Spinal cord (tissue), 10 donors: ENCODE data around the gene ANKRD11. TPM values are rescaled to one million over a fixed set of nuclear protein-coding genes. Genes with fewer than 3 reads are reported as not detected.

Experiments
- DNase-seq, 6 donors: peaks; one replicate each; pipeline versions ENCODE4 v3.0.0 to v3.0.0-alpha.2; 2013 to 2015; ENCODE audit warnings: low spot score in 6 of 6, low read depth in 4 of 6
- H3K27ac ChIP-seq: one replicate; pipeline ENCODE4 v1.5.1; 2013; ENCODE audit warnings: low read depth, low read length, control low read depth
- H3K27me3 ChIP-seq: one replicate; pipeline ENCODE4 v1.6.1; 2013; ENCODE audit warnings: low read length; ENCODE audit not compliant: control insufficient read depth, insufficient read depth
- H3K36me3 ChIP-seq: one replicate; pipeline ENCODE4 v1.6.1; 2013; ENCODE audit warnings: low read length; ENCODE audit not compliant: control insufficient read depth, insufficient read depth
- H3K4me1 ChIP-seq: one replicate; pipeline ENCODE4 v1.6.1; 2013; ENCODE audit warnings: low read length; ENCODE audit not compliant: control insufficient read depth, insufficient read depth
- H3K4me3 ChIP-seq: one replicate; pipeline ENCODE4 v1.5.1; 2013; ENCODE audit warnings: low read depth, low read length, control low read depth
- H3K9me3 ChIP-seq: one replicate; pipeline ENCODE4 v1.6.1; 2013; ENCODE audit warnings: low read length; ENCODE audit not compliant: control insufficient read depth, insufficient read depth
- WGBS: methylation state at CpG from one replicate; pipeline ENCODE4 v1.1.5; 2013; ENCODE audit warnings: missing lambda C conversion rate; ENCODE audit not compliant: insufficient coverage; 5-methylcytosine and 5-hydroxymethylcytosine counted together
- polyA plus RNA-seq, 2 donors: library from polyadenylated mRNA; unstranded; fragments of 120-200 nt; gene quantifications; one replicate each; pipeline ENCODE4 v1.2.1, GENCODE V29; 2013; ENCODE audit not compliant: insufficient read length in 2 of 2
- total RNA-seq, 2 donors: library from RNA; depleted of rRNA in 1 of 2; stranded (reverse); fragments of 120-200 nt in 1 of 2; fragments of >200 nt in 1 of 2; gene quantifications; one replicate each; pipeline versions ENCODE4 v1.2.3 to v1.2.4, GENCODE V29; 2013 to 2014
- donor health status: healthy.

The ANKRD11 gene
- total and polyA plus RNA-seq, 4 donors = 38.2 to 104 (median 73.5) TPM

- Histone ChIP-seq H3K4me1 (peaks cover 84% of the 10 kb centered on the region), H3K27me3 (no peaks in the 10 kb centered on the region), H3K36me3 (peaks cover 10% of the 10 kb centered on the region), H3K9me3 (no peaks in the 10 kb centered on the region), H3K27ac (no peak overlapping the region), H3K4me3 (no peak overlapping the region)
- DNase-seq = no peak
- 65% methylated on average over 9 of the region's 17 CpGs for WGBS
Observed at GRCh38 chr16:89407282-89407924, 83.0 kb downstream of the ANKRD11 start.

- no peaks in the 10 kb centered on the region for H3K27me3 ChIP-seq
- H3K27ac ChIP-seq = peak overlapping the region; percentile 2
- no peak for DNase-seq
- no peak overlapping the region for H3K4me3 ChIP-seq
- peaks cover 10% of the 10 kb centered on the region for H3K36me3 ChIP-seq
- peaks cover 81% of the 10 kb centered on the region for H3K4me1 ChIP-seq
- H3K9me3 ChIP-seq = no peaks in the 10 kb centered on the region
- 79% methylated on average over 19 of the region's 22 CpGs for WGBS
Observed at GRCh38 chr16:89406277-89406888, 84.0 kb downstream of the ANKRD11 start.

- WGBS = 91% methylated on average over 4 of the region's 8 CpGs
- H3K36me3 ChIP-seq = peaks cover 5% of the 10 kb centered on the region
- no peak for DNase-seq
- H3K4me3 ChIP-seq = no peak overlapping the region
- H3K4me1 ChIP-seq = peaks cover 67% of the 10 kb centered on the region
- H3K27me3 ChIP-seq = no peaks in the 10 kb centered on the region
- no peak overlapping the region for H3K27ac ChIP-seq
- no peaks in the 10 kb centered on the region for H3K9me3 ChIP-seq
Observed at GRCh38 chr16:89404561-89404960, 85.8 kb downstream of the ANKRD11 start.

GRCh38 chr16:89402962-89403361 is 87.4 kb downstream of the ANKRD11 start:
- no peak for DNase-seq
- H3K4me1 ChIP-seq = peaks cover 56% of the 10 kb centered on the region
- H3K9me3 ChIP-seq = no peaks in the 10 kb centered on the region
- WGBS = 75% methylated on average over 14 of the region's 17 CpGs
- H3K4me3 ChIP-seq = no peak overlapping the region
- H3K27me3 ChIP-seq = no peaks in the 10 kb centered on the region
- H3K27ac ChIP-seq = no peak overlapping the region
- H3K36me3 ChIP-seq = peaks cover 5% of the 10 kb centered on the region

- peak in 2 of 6 donors; percentile 66 to 77 for DNase-seq
- Histone ChIP-seq H3K36me3 (peaks cover 9% of the 10 kb centered on the region), H3K9me3 (no peaks in the 10 kb centered on the region), H3K27ac (peak overlapping the region; percentile 26), H3K4me3 (no peak overlapping the region), H3K4me1 (peaks cover 46% of the 10 kb centered on the region), H3K27me3 (no peaks in the 10 kb centered on the region)
- 25% methylated on average over 11 of the region's 27 CpGs for WGBS
Observed at GRCh38 chr16:89401641-89402445, 88.5 kb downstream of the ANKRD11 start.

- WGBS = 83% methylated on average over 9 of the region's 12 CpGs
- H3K27me3 ChIP-seq = no peaks in the 10 kb centered on the region
- peak overlapping the region; percentile 21 for H3K27ac ChIP-seq
- H3K36me3 ChIP-seq = peaks cover 7% of the 10 kb centered on the region
- H3K4me1 ChIP-seq = peaks cover 39% of the 10 kb centered on the region
- no peaks in the 10 kb centered on the region for H3K9me3 ChIP-seq
- DNase-seq = peak in 1 of 6 donors; percentile 70
- no peak overlapping the region for H3K4me3 ChIP-seq
Observed at GRCh38 chr16:89401205-89401604, 89.2 kb downstream of the ANKRD11 start.

- Histone ChIP-seq H3K4me3 (no peak overlapping the region), H3K36me3 (peaks cover 5% of the 10 kb centered on the region), H3K9me3 (no peaks in the 10 kb centered on the region), H3K27ac (no peak overlapping the region), H3K4me1 (peaks cover 37% of the 10 kb centered on the region), H3K27me3 (no peaks in the 10 kb centered on the region)
- DNase-seq = no peak
- WGBS = 92% methylated on average over 5 of the region's 14 CpGs
Observed at GRCh38 chr16:89400740-89401139, 89.6 kb downstream of the ANKRD11 start.

GRCh38 chr16:89398924-89399323 is 91.4 kb downstream of the ANKRD11 start:
- WGBS = 73% methylated on average over 9 of the region's 9 CpGs
- H3K27ac ChIP-seq = no peak overlapping the region
- H3K4me1 ChIP-seq = peaks cover 41% of the 10 kb centered on the region
- no peaks in the 10 kb centered on the region for H3K9me3 ChIP-seq
- no peak for DNase-seq
- no peaks in the 10 kb centered on the region for H3K27me3 ChIP-seq
- H3K36me3 ChIP-seq = peaks cover 5% of the 10 kb centered on the region
- H3K4me3 ChIP-seq = no peak overlapping the region

GRCh38 chr16:89397331-89397861 is 93.0 kb downstream of the ANKRD11 start:
- no peaks in the 10 kb centered on the region for H3K27me3 ChIP-seq
- no peak overlapping the region for H3K4me3 ChIP-seq
- H3K36me3 ChIP-seq = peaks cover 3% of the 10 kb centered on the region
- no peaks in the 10 kb centered on the region for H3K9me3 ChIP-seq
- DNase-seq = no peak
- H3K4me1 ChIP-seq = peaks cover 32% of the 10 kb centered on the region
- 85% methylated on average over 16 of the region's 16 CpGs for WGBS
- no peak overlapping the region for H3K27ac ChIP-seq
